Epithelial cell of esophagus (primary cell): ENCODE measurements around the gene KIAA1614.
A peak's percentile ranks its signal among the peaks of the same experiment; 100 is the strongest.

Experiments
- DNase-seq: peaks from one replicate; pipeline ENCODE4 v3.0.0; 2010; ENCODE audit warnings: low read depth
- H3K4me3 ChIP-seq: 2 replicates; pipeline ENCODE4 v1.5.1; 2011; ENCODE audit warnings: mild to moderate bottlenecking, low read length, control low read depth
- TF ChIP-seq, protein P1 (sequence below): IDR thresholded peaks from 2 replicates; pipeline ENCODE4 v1.5.1; 2011; ENCODE audit warnings: low read depth, mild to moderate bottlenecking, low read length, control low read depth, inconsistent platforms; ENCODE audit not compliant: insufficient read depth; ENCODE audit errors: missing control alignments

The KIAA1614 gene

DNA sequence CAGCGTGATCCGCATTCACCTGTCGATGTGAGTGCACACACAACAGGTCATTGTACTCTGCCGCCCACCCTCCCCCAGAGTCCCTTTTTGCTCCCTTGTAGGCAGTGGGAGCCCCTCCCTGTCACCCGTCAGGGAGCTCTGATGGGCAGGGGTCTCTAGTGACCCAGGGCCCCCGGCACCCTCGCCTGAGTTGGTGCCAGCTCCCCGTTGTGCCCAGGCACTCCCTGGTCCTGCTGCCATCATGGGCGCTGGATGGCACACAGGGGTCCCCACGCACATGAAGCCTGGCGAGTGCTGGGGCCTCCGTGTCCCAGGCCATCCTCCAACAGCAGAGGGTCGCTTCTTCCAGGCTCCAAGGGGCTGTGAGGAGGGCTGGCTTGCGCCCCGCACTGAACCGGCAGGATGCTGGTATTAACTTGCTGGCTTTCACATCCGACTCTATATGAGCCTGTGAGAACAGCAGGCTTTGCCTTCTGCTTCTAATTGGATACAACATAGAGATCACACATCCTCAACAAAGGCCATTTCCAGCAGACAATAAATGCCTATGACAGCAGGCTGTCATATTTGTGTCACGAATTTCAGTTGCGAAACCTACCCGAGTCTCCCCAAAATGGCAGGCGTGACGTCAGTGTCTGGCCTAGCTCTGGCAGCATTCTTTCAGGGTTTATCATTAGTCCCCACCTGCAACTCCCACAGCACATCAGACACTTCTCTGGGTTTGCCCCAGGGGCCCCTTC, 35.4 kb downstream of the KIAA1614 start:
- peak; percentile 65 for DNase-seq
- H3K4me3 ChIP-seq = no peak overlapping the region
- TF ChIP-seq, protein P1, sequence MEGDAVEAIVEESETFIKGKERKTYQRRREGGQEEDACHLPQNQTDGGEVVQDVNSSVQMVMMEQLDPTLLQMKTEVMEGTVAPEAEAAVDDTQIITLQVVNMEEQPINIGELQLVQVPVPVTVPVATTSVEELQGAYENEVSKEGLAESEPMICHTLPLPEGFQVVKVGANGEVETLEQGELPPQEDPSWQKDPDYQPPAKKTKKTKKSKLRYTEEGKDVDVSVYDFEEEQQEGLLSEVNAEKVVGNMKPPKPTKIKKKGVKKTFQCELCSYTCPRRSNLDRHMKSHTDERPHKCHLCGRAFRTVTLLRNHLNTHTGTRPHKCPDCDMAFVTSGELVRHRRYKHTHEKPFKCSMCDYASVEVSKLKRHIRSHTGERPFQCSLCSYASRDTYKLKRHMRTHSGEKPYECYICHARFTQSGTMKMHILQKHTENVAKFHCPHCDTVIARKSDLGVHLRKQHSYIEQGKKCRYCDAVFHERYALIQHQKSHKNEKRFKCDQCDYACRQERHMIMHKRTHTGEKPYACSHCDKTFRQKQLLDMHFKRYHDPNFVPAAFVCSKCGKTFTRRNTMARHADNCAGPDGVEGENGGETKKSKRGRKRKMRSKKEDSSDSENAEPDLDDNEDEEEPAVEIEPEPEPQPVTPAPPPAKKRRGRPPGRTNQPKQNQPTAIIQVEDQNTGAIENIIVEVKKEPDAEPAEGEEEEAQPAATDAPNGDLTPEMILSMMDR = no peak

- H3K4me3 ChIP-seq = no peak overlapping the region
- TF ChIP-seq, protein P1 = no peak
- DNase-seq = no peak
Measured at GRCh38 chr1:180948641-180949615, 36.2 kb downstream of the KIAA1614 start.

- no peak overlapping the region for H3K4me3 ChIP-seq
- DNase-seq = no peak
- TF ChIP-seq, protein P1 = no peak
Measured at GRCh38 chr1:180949616-180950000, 36.9 kb downstream of the KIAA1614 start.

GRCh38 chr1:180950321-180950720, 37.6 kb downstream of the KIAA1614 start:
- H3K4me3 ChIP-seq = no peak overlapping the region
- TF ChIP-seq, protein P1 = no peak
- no peak for DNase-seq

DNA sequence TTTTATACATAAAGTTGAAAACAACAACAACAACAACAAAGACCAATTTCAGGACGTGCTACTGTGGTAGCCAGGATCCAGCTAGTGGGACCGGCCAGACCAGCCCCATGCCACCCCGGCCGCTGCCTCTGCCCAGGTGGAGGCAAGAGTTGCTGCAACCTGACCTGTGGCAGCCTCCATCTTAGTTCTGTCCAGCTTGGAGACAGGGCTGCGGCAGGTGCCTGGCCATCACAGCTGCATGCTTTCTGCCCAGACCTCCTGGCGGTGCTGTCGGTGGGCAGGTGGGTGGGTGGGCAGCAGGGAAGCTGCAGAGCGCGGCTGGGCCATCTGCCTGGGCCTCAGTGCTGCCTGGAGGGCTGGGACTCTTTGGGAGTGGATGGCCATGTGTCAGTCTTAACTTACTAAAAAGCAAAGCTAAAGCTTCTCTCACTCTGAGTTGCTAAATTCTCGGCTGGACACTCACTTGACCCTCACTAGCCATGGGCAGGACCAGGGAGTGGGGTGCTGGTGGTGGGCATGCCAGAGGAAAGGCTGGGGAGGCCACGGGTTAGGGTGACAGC, 38.6 kb downstream of the KIAA1614 start:
- H3K4me3 ChIP-seq = no peak overlapping the region
- TF ChIP-seq, protein P1 = no peak
- no peak for DNase-seq

GRCh38 chr1:180951836-180952656, 39.3 kb downstream of the KIAA1614 start:
- DNase-seq = no peak
- H3K4me3 ChIP-seq = no peak overlapping the region
- TF ChIP-seq, protein P1 = no peak
